ENCODE measurements around the gene APP.

Gene APP

DNA sequence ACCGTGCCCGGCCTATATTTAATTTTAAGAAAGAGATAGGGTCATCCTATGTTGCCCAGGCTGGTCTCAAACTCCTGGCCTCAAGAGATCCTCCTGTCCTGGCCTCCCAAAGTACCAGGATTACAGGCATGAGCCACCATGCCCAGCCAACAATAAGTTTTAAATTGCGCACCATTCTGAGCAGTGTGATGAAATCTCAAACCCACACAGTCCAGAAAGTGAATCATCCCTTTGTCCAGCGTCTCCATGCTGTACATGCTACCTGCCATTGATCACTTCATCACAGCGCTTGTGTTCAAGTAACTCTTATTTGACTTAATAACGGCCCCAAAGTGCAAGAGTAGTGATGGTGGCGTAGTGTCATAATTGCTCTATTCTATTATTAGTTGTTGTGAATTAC lies 75.4 kb downstream of the APP start:
- TF ChIP-seq, protein P1, sequence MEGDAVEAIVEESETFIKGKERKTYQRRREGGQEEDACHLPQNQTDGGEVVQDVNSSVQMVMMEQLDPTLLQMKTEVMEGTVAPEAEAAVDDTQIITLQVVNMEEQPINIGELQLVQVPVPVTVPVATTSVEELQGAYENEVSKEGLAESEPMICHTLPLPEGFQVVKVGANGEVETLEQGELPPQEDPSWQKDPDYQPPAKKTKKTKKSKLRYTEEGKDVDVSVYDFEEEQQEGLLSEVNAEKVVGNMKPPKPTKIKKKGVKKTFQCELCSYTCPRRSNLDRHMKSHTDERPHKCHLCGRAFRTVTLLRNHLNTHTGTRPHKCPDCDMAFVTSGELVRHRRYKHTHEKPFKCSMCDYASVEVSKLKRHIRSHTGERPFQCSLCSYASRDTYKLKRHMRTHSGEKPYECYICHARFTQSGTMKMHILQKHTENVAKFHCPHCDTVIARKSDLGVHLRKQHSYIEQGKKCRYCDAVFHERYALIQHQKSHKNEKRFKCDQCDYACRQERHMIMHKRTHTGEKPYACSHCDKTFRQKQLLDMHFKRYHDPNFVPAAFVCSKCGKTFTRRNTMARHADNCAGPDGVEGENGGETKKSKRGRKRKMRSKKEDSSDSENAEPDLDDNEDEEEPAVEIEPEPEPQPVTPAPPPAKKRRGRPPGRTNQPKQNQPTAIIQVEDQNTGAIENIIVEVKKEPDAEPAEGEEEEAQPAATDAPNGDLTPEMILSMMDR (IDR thresholded peaks at IDR 0.05; ENCODE audit: insufficient read depth, low read length) = no peak
- TF ChIP-seq POLR2AphosphoS5 (IDR thresholded peaks at IDR 0.05; ENCODE audit: low read depth) (no peak), SPI1 (IDR thresholded peaks at IDR 0.05; ENCODE audit: borderline replicate concordance, low read depth) (no peak), GABPA (IDR thresholded peaks at IDR 0.05; ENCODE audit: low read depth) (no peak)
- TF ChIP-seq, protein P2, sequence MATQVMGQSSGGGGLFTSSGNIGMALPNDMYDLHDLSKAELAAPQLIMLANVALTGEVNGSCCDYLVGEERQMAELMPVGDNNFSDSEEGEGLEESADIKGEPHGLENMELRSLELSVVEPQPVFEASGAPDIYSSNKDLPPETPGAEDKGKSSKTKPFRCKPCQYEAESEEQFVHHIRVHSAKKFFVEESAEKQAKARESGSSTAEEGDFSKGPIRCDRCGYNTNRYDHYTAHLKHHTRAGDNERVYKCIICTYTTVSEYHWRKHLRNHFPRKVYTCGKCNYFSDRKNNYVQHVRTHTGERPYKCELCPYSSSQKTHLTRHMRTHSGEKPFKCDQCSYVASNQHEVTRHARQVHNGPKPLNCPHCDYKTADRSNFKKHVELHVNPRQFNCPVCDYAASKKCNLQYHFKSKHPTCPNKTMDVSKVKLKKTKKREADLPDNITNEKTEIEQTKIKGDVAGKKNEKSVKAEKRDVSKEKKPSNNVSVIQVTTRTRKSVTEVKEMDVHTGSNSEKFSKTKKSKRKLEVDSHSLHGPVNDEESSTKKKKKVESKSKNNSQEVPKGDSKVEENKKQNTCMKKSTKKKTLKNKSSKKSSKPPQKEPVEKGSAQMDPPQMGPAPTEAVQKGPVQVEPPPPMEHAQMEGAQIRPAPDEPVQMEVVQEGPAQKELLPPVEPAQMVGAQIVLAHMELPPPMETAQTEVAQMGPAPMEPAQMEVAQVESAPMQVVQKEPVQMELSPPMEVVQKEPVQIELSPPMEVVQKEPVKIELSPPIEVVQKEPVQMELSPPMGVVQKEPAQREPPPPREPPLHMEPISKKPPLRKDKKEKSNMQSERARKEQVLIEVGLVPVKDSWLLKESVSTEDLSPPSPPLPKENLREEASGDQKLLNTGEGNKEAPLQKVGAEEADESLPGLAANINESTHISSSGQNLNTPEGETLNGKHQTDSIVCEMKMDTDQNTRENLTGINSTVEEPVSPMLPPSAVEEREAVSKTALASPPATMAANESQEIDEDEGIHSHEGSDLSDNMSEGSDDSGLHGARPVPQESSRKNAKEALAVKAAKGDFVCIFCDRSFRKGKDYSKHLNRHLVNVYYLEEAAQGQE (IDR thresholded peaks at IDR 0.05; ENCODE audit: insufficient replicate concordance, low read depth) = no peak
- DNase-seq (ENCODE audit: low read depth in 1 of 2, low spot score in 1 of 2) = peak in 1 of 2 experiments; percentile 5
- Histone ChIP-seq H3K4me3 (replicated peaks; ENCODE audit: insufficient read depth, low read length) (no peak overlapping the region), H3K27me3 (ENCODE audit: insufficient read depth, poor library complexity, severe bottlenecking) (no peaks in the 10 kb centered on the region), H3K27ac (replicated peaks) (no peak overlapping the region)

DNA sequence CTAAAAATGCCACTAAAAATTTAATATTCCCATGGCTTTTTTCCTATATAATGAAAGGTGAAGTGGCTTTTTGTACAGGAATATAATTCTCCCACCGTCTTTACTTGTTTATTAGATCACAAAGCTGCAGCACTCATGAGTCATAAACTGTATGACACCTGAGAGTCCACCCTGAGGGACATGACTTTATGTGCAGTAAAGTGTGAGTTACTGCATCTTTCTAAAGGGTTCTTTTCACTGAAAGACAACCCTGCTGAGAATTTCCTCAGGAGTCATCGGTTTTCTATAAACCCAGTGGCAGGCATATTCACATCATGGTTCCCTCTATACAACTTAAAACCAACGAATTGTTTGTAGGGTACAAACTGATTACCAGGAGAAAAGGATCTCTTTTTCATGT lies 77.4 kb downstream of the APP start:
- Histone ChIP-seq H3K4me3 (replicated peaks; ENCODE audit: insufficient read depth, low read length) (no peak overlapping the region), H3K27me3 (ENCODE audit: insufficient read depth, poor library complexity, severe bottlenecking) (no peaks in the 10 kb centered on the region), H3K27ac (replicated peaks) (no peak overlapping the region)
- TF ChIP-seq, protein P1 (IDR thresholded peaks at IDR 0.05; ENCODE audit: insufficient read depth, low read length) = no peak
- TF ChIP-seq POLR2AphosphoS5 (IDR thresholded peaks at IDR 0.05; ENCODE audit: low read depth) (no peak), SPI1 (IDR thresholded peaks at IDR 0.05; ENCODE audit: borderline replicate concordance, low read depth) (no peak), GABPA (IDR thresholded peaks at IDR 0.05; ENCODE audit: low read depth) (no peak)
- TF ChIP-seq, protein P2 (IDR thresholded peaks at IDR 0.05; ENCODE audit: insufficient replicate concordance, low read depth) = no peak
- no peak for DNase-seq (ENCODE audit: low read depth in 1 of 2, low spot score in 1 of 2)

DNA sequence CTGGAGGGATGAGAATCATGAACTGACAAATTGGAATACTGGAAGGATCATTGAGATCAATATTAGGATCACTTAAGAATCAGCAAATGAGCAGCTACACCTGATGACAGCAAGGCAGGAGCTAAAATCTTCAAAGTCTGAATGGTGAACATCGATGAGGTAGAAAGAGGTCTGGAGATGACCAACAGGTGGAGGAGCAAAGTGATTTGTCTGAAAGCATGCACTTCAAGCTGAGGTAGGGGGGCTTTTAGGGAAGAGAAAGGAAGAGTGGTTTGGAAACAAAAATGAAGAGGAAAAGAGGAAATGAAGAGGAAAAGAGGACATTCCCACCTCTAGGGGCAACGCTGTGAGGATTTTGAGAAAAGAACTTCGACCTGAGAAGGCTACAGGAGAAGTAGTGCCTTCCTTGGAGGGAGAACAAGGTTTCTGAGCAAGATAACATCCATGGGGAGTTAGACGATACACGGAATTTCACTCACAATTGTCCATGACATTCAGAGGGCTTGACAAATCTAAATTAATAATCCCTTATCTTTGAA lies 79.0 kb downstream of the APP start:
- DNase-seq (ENCODE audit: low read depth in 1 of 2, low spot score in 1 of 2) = no peak
- Histone ChIP-seq H3K27me3 (ENCODE audit: insufficient read depth, poor library complexity, severe bottlenecking) (no peaks in the 10 kb centered on the region), H3K27ac (replicated peaks) (no peak overlapping the region), H3K4me3 (replicated peaks; ENCODE audit: insufficient read depth, low read length) (no peak overlapping the region)
- no peak for TF ChIP-seq POLR2AphosphoS5 (IDR thresholded peaks at IDR 0.05; ENCODE audit: low read depth)
- TF ChIP-seq SPI1 (IDR thresholded peaks at IDR 0.05; ENCODE audit: borderline replicate concordance, low read depth) = peak; percentile 20; the same call in 1 of the 2 replicates

DNA sequence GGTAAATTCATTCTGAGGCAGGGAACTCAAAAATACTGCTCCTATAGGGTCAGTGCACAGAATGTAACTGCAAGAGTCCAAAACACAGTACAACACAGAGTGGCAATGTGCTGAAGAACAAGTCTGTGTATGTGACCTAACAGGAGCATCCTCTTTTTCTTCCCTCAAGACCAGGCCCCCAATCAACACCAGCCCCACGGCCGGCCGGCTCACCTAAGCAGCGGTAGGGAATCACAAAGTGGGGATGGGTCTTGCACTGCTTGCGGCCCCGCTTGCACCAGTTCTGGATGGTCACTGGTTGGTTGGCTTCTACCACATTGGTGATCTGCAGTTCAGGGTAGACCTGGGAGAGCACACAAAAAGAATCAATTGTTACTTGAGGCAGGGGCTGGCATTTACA lies 80.8 kb downstream of the APP start:
- H3K27me3 ChIP-seq (ENCODE audit: insufficient read depth, poor library complexity, severe bottlenecking) = no peaks in the 10 kb centered on the region
- no peak overlapping the region for H3K27ac ChIP-seq (replicated peaks)
- TF ChIP-seq GABPA (IDR thresholded peaks at IDR 0.05; ENCODE audit: low read depth) (no peak), POLR2AphosphoS5 (IDR thresholded peaks at IDR 0.05; ENCODE audit: low read depth) (no peak), SPI1 (IDR thresholded peaks at IDR 0.05; ENCODE audit: borderline replicate concordance, low read depth) (no peak)
- TF ChIP-seq, protein P1 (IDR thresholded peaks at IDR 0.05; ENCODE audit: insufficient read depth, low read length) = no peak
- TF ChIP-seq, protein P2 (IDR thresholded peaks at IDR 0.05; ENCODE audit: insufficient replicate concordance, low read depth) = no peak
- no peak for DNase-seq (ENCODE audit: low read depth in 1 of 2, low spot score in 1 of 2)
- no peak overlapping the region for H3K4me3 ChIP-seq (replicated peaks; ENCODE audit: insufficient read depth, low read length)
